T-cell (primary cell): ENCODE data around the gene FHL2. TPM values are rescaled to one million over a fixed set of nuclear protein-coding genes. Genes with fewer than 3 reads are reported as not detected.

Experiments used
- ATAC-seq, 4 experiments: fragments of 200-7000 bp in 3 of 4; fragments of 150-1000 bp in 1 of 4; cut with Tn5 transposase; replicated peaks in 1 of 4; 1 replicate in 3 of 4; 2 replicates in 1 of 4; pipeline ENCODE4 v1.10.0; 2021; ENCODE audit warnings: moderate library complexity in 3 of 4, mild to moderate bottlenecking in 2 of 4, moderate number of reproducible peaks in 1 of 4
- CTCF ChIA-PET, 2 donors: fragments of 300-600 bp; sonication (Branson Sonifier 250); formaldehyde crosslinking; loops; one replicate each; lab custom pipeline; 2022; ENCODE audit warnings: antibody characterized with exemption in 2 of 2; lab: Charles Lee
- POLR2A ChIA-PET, 2 donors: fragments of 300-600 bp; sonication (Branson Sonifier 250); formaldehyde crosslinking; loops; one replicate each; lab custom pipeline; 2022; ENCODE audit warnings: antibody characterized with exemption in 2 of 2; lab: Charles Lee
- DNase-seq, 35 experiments: peaks; one replicate each; pipeline versions ENCODE4 v3.0.0 to v3.0.0-alpha.2; 2013 to 2023
- H3K27ac ChIP-seq: one replicate; pipeline ENCODE4 v1.5.1; 2013; ENCODE audit warnings: low read length
- H3K27me3 ChIP-seq, 2 experiments: replicated peaks in 1 of 2; 1 replicate in 1 of 2; 2 replicates in 1 of 2; pipeline versions ENCODE4 v1.6.1 to v1.7.0; 2013; ENCODE audit warnings: low read length in 1 of 2, mixed read lengths in 1 of 2; ENCODE audit not compliant: control insufficient read depth in 2 of 2, insufficient read depth in 2 of 2; ENCODE audit errors: extremely low read depth in 1 of 2
- H3K36me3 ChIP-seq, 2 donors: 1 replicate in 1 of 2; 2 replicates in 1 of 2; pipeline versions ENCODE4 v1.6.1 to v1.7.0; 2013; ENCODE audit warnings: low read length in 1 of 2; ENCODE audit not compliant: control insufficient read depth in 2 of 2, insufficient read depth in 1 of 2; ENCODE audit errors: extremely low read depth in 1 of 2
- H3K4me1 ChIP-seq, 2 experiments: 1 replicate in 1 of 2; 2 replicates in 1 of 2; pipeline versions ENCODE4 v1.6.1 to v1.7.0; 2013; ENCODE audit warnings: low read length in 2 of 2, mixed read lengths in 1 of 2; ENCODE audit not compliant: insufficient read depth in 2 of 2, control insufficient read depth in 1 of 2; ENCODE audit errors: extremely low read depth in 1 of 2
- H3K4me3 ChIP-seq, 2 donors: 1 replicate in 1 of 2; 2 replicates in 1 of 2; pipeline versions ENCODE4 v1.5.1 to v1.7.0; 2013; ENCODE audit warnings: mild to moderate bottlenecking in 2 of 2, low read length in 1 of 2, moderate library complexity in 1 of 2; ENCODE audit not compliant: control insufficient read depth in 1 of 2; ENCODE audit errors: extremely low read depth in 1 of 2
- H3K9me3 ChIP-seq: 2 replicates; pipeline ENCODE4 v1.7.0; 2013
- H3K27ac Mint-ChIP-seq, 2 donors: one replicate each; pipeline ENCODE4 v1.8.0; 2020 to 2021; ENCODE audit warnings: mild to moderate bottlenecking in 2 of 2, mixed read lengths in 2 of 2
- H3K27me3 Mint-ChIP-seq, 2 donors: one replicate each; pipeline ENCODE4 v1.8.0; 2021 to 2022; ENCODE audit warnings: mixed read lengths in 2 of 2
- H3K36me3 Mint-ChIP-seq: one replicate; pipeline ENCODE4 v1.8.0; 2021; ENCODE audit warnings: mixed read lengths
- H3K4me1 Mint-ChIP-seq, 3 donors: one replicate each; pipeline ENCODE4 v1.8.0; 2020 to 2022; ENCODE audit warnings: mixed read lengths in 3 of 3, mild to moderate bottlenecking in 1 of 3
- H3K4me3 Mint-ChIP-seq, 3 donors: one replicate each; pipeline ENCODE4 v1.8.0; 2020 to 2022; ENCODE audit warnings: mild to moderate bottlenecking in 3 of 3, mixed read lengths in 3 of 3, moderate library complexity in 3 of 3
- H3K9me3 Mint-ChIP-seq, 3 donors: one replicate each; pipeline ENCODE4 v1.8.0; 2020 to 2022; ENCODE audit warnings: mixed read lengths in 3 of 3
- WGBS: methylation state at CpG from one replicate; pipeline ENCODE4 v1.1.5; 2013; ENCODE audit warnings: missing lambda C conversion rate; ENCODE audit not compliant: insufficient coverage; 5-methylcytosine and 5-hydroxymethylcytosine counted together
- total RNA-seq, 35 experiments: library from RNA in 6 of 35; stranded (reverse) in 6 of 35; fragments of 120-200 nt in 1 of 35; gene quantifications; one replicate each; pipeline versions ENCODE4 v1.2.1 to v1.2.4 and lab custom pipeline; 2013 to 2026

The FHL2 gene
- total RNA-seq, 5 donors from 2014 or later (not counting 1 experiment from before 2014, with no cell fraction given) = 0.56 to 1.2 (median 1.1) TPM

GRCh38 chr2:105391763-105392662, 6.8 kb downstream of the FHL2 start:
- Mint-ChIP-seq H3K9me3 (no peaks in the 10 kb centered on the region), H3K27ac (peak overlapping the region in 1 of 2 donors; percentile 47), H3K4me3 (no peak overlapping the region), H3K4me1 (no peaks in the 10 kb centered on the region), H3K36me3 (no peaks in the 10 kb centered on the region), H3K27me3 (peaks cover 0 to 14% of the 10 kb centered on the region in 2 donors)
- ChIA-PET CTCF (interaction anchor here (0.6 kb wide), 2 partner anchors 36 to 313 kb away, joined by 3 to 4 read pairs; no protein-coding TSS in a partner anchor), POLR2A (interaction anchor here (0.5 to 0.6 kb wide), 2 partner anchors 25 to 37 kb away, joined by 3 to 5 read pairs; no protein-coding TSS in a partner anchor)
- ATAC-seq (no peak), DNase-seq (no peak)
- no peaks in the 10 kb centered on the region for H3K36me3 ChIP-seq
- no peaks in the 10 kb centered on the region for H3K4me1 ChIP-seq
- H3K27ac ChIP-seq = no peak overlapping the region
- peaks cover 0 to 5% of the 10 kb centered on the region in 2 experiments for H3K27me3 ChIP-seq
- WGBS = 100% methylated on average over 1 of the region's 9 CpGs
- H3K4me3 ChIP-seq = no peak overlapping the region
- H3K9me3 ChIP-seq = no peaks in the 10 kb centered on the region

GRCh38 chr2:105391058-105391627, 7.7 kb downstream of the FHL2 start:
- ChIA-PET POLR2A (no interaction called here), CTCF (no interaction called here)
- Mint-ChIP-seq H3K9me3 (no peaks in the 10 kb centered on the region), H3K27ac (no peak overlapping the region), H3K4me1 (no peaks in the 10 kb centered on the region), H3K36me3 (no peaks in the 10 kb centered on the region), H3K27me3 (peaks cover 0 to 11% of the 10 kb centered on the region in 2 donors), H3K4me3 (no peak overlapping the region)
- no peak for ATAC-seq
- DNase-seq = no peak
- H3K4me1 ChIP-seq = no peaks in the 10 kb centered on the region
- H3K36me3 ChIP-seq = peaks cover 0 to 1% of the 10 kb centered on the region in 2 donors
- 67% methylated on average over 1 of the region's 5 CpGs for WGBS
- no peak overlapping the region for H3K4me3 ChIP-seq
- H3K27me3 ChIP-seq = peaks cover 0 to 2% of the 10 kb centered on the region in 2 experiments
- H3K27ac ChIP-seq = no peak overlapping the region
- no peaks in the 10 kb centered on the region for H3K9me3 ChIP-seq

- Histone ChIP-seq H3K9me3 (no peaks in the 10 kb centered on the region), H3K4me3 (no peak overlapping the region), H3K27me3 (peaks cover 0 to 2% of the 10 kb centered on the region in 2 experiments), H3K27ac (no peak overlapping the region), H3K4me1 (no peaks in the 10 kb centered on the region), H3K36me3 (peaks cover 0 to 3% of the 10 kb centered on the region in 2 donors)
- Mint-ChIP-seq H3K27ac (no peak overlapping the region), H3K36me3 (no peaks in the 10 kb centered on the region), H3K9me3 (no peaks in the 10 kb centered on the region), H3K4me1 (no peaks in the 10 kb centered on the region), H3K4me3 (no peak overlapping the region), H3K27me3 (peaks cover 0 to 5% of the 10 kb centered on the region in 2 donors)
- ChIA-PET POLR2A (no interaction called here), CTCF (no interaction called here)
- DNase-seq (no peak), ATAC-seq (no peak)
Observed at GRCh38 chr2:105390454-105390853, 8.4 kb downstream of the FHL2 start.

- Histone ChIP-seq H3K4me3 (no peak overlapping the region), H3K4me1 (no peaks in the 10 kb centered on the region), H3K9me3 (no peaks in the 10 kb centered on the region), H3K27me3 (no peaks in the 10 kb centered on the region), H3K36me3 (peaks cover 3% of the 10 kb centered on the region in 2 donors), H3K27ac (no peak overlapping the region)
- CTCF ChIA-PET = no interaction called here
- Mint-ChIP-seq H3K36me3 (no peaks in the 10 kb centered on the region), H3K9me3 (no peaks in the 10 kb centered on the region), H3K4me3 (no peak overlapping the region), H3K27ac (no peak overlapping the region), H3K4me1 (no peaks in the 10 kb centered on the region), H3K27me3 (no peaks in the 10 kb centered on the region)
- ATAC-seq (no peak), DNase-seq (no peak)
- POLR2A ChIA-PET = interaction anchor here (0.6 to 0.8 kb wide), 3 partner anchors 219 to 541 kb away, joined by 4 read pairs; no protein-coding TSS in a partner anchor
- WGBS = no CpG with 5 or more reads among the region's 8 CpGs
Observed at GRCh38 chr2:105388971-105389381, 9.9 kb downstream of the FHL2 start.

GRCh38 chr2:105387225-105387624, 11.6 kb downstream of the FHL2 start:
- no peak for DNase-seq
- Mint-ChIP-seq H3K4me1 (no peaks in the 10 kb centered on the region), H3K27me3 (no peaks in the 10 kb centered on the region), H3K9me3 (no peaks in the 10 kb centered on the region), H3K27ac (no peak overlapping the region), H3K36me3 (no peaks in the 10 kb centered on the region), H3K4me3 (no peak overlapping the region)
- H3K4me3 ChIP-seq = no peak overlapping the region
- no CpG with 5 or more reads among the region's 4 CpGs for whole genome bisulfite sequencing
- no peaks in the 10 kb centered on the region for H3K9me3 ChIP-seq
- peaks cover 3% of the 10 kb centered on the region in 2 donors for H3K36me3 ChIP-seq
- CTCF ChIA-PET = no interaction called here
- H3K4me1 ChIP-seq = no peaks in the 10 kb centered on the region
- POLR2A ChIA-PET = no interaction called here
- ATAC-seq = no peak
- H3K27ac ChIP-seq = no peak overlapping the region
- no peaks in the 10 kb centered on the region for H3K27me3 ChIP-seq

- no peaks in the 10 kb centered on the region for H3K9me3 ChIP-seq
- no peak overlapping the region for H3K27ac ChIP-seq
- peaks cover 3% of the 10 kb centered on the region in 2 donors for H3K36me3 ChIP-seq
- Mint-ChIP-seq H3K4me1 (peaks cover 0 to 1% (median 0%) of the 10 kb centered on the region in 3 donors), H3K9me3 (no peaks in the 10 kb centered on the region), H3K27me3 (no peaks in the 10 kb centered on the region), H3K27ac (no peak overlapping the region), H3K36me3 (no peaks in the 10 kb centered on the region), H3K4me3 (no peak overlapping the region)
- WGBS = 91% methylated on average over 14 of the region's 20 CpGs
- H3K27me3 ChIP-seq = no peaks in the 10 kb centered on the region
- H3K4me3 ChIP-seq = no peak overlapping the region
- DNase-seq = no peak
- no peak for ATAC-seq
- POLR2A ChIA-PET = no interaction called here
- no peaks in the 10 kb centered on the region for H3K4me1 ChIP-seq
- CTCF ChIA-PET = no interaction called here
Observed at GRCh38 chr2:105385731-105386540, 12.9 kb downstream of the FHL2 start.
